HL-60 (cell line): Measurements from ENCODE around the gene VPS13C.

ENCODE experiments used
- DNase-seq, 2 experiments: peaks; one replicate each; pipeline ENCODE4 v3.0.0-alpha.2; 2010 to 2020; ENCODE audit warnings: low read depth in 1 of 2, low spot score in 1 of 2
- H3K27ac ChIP-seq: fragments of 250-450 bp; sonication (Bioruptor Pico); replicated peaks from 2 replicates; pipeline ENCODE4 v1.5.1; 2020; ENCODE audit warnings: mild to moderate bottlenecking, moderate library complexity
- H3K27me3 ChIP-seq: fragments of 250-450 bp; sonication (Bioruptor Pico); 2 replicates; pipeline ENCODE4 v1.5.1; 2021; ENCODE audit warnings: mild to moderate bottlenecking, moderate library complexity; ENCODE audit not compliant: insufficient read depth, poor library complexity, severe bottlenecking
- H3K4me3 ChIP-seq: replicated peaks from 2 replicates; pipeline ENCODE4 v1.5.1; 2011; ENCODE audit warnings: mild to moderate bottlenecking, control low read depth, low read length; ENCODE audit not compliant: insufficient read depth
- GABPA ChIP-seq: IDR thresholded peaks from 2 replicates; pipeline ENCODE4 v1.6.1; 2012; ENCODE audit warnings: low read depth
- POLR2AphosphoS5 ChIP-seq: IDR thresholded peaks from 2 replicates; pipeline ENCODE4 v1.6.1; 2012; ENCODE audit warnings: low read depth
- SPI1 ChIP-seq: IDR thresholded peaks from 2 replicates; pipeline ENCODE4 v1.6.1; 2012; ENCODE audit warnings: low read depth, mild to moderate bottlenecking, borderline replicate concordance
- TF ChIP-seq, protein P1 (sequence below): IDR thresholded peaks from one replicate; pipeline ENCODE4 v1.5.1; 2011; ENCODE audit warnings: low read length, control low read depth, inconsistent platforms; ENCODE audit not compliant: insufficient read depth
- TF ChIP-seq, protein P2 (sequence below): IDR thresholded peaks from 2 replicates; pipeline ENCODE4 v1.6.1; 2012; ENCODE audit warnings: low read depth; ENCODE audit not compliant: insufficient replicate concordance

The VPS13C gene

GRCh38 chr15:61819386-61819785, 240.9 kb downstream of the VPS13C start:
- TF ChIP-seq GABPA (no peak), SPI1 (no peak), POLR2AphosphoS5 (no peak)
- TF ChIP-seq, protein P1, sequence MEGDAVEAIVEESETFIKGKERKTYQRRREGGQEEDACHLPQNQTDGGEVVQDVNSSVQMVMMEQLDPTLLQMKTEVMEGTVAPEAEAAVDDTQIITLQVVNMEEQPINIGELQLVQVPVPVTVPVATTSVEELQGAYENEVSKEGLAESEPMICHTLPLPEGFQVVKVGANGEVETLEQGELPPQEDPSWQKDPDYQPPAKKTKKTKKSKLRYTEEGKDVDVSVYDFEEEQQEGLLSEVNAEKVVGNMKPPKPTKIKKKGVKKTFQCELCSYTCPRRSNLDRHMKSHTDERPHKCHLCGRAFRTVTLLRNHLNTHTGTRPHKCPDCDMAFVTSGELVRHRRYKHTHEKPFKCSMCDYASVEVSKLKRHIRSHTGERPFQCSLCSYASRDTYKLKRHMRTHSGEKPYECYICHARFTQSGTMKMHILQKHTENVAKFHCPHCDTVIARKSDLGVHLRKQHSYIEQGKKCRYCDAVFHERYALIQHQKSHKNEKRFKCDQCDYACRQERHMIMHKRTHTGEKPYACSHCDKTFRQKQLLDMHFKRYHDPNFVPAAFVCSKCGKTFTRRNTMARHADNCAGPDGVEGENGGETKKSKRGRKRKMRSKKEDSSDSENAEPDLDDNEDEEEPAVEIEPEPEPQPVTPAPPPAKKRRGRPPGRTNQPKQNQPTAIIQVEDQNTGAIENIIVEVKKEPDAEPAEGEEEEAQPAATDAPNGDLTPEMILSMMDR: no peak
- TF ChIP-seq, protein P2, sequence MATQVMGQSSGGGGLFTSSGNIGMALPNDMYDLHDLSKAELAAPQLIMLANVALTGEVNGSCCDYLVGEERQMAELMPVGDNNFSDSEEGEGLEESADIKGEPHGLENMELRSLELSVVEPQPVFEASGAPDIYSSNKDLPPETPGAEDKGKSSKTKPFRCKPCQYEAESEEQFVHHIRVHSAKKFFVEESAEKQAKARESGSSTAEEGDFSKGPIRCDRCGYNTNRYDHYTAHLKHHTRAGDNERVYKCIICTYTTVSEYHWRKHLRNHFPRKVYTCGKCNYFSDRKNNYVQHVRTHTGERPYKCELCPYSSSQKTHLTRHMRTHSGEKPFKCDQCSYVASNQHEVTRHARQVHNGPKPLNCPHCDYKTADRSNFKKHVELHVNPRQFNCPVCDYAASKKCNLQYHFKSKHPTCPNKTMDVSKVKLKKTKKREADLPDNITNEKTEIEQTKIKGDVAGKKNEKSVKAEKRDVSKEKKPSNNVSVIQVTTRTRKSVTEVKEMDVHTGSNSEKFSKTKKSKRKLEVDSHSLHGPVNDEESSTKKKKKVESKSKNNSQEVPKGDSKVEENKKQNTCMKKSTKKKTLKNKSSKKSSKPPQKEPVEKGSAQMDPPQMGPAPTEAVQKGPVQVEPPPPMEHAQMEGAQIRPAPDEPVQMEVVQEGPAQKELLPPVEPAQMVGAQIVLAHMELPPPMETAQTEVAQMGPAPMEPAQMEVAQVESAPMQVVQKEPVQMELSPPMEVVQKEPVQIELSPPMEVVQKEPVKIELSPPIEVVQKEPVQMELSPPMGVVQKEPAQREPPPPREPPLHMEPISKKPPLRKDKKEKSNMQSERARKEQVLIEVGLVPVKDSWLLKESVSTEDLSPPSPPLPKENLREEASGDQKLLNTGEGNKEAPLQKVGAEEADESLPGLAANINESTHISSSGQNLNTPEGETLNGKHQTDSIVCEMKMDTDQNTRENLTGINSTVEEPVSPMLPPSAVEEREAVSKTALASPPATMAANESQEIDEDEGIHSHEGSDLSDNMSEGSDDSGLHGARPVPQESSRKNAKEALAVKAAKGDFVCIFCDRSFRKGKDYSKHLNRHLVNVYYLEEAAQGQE: no peak

GRCh38 chr15:61818801-61819200, 241.4 kb downstream of the VPS13C start:
- DNase-seq: no peak
- TF ChIP-seq GABPA (no peak), POLR2AphosphoS5 (no peak), SPI1 (no peak)
- TF ChIP-seq, protein P2: no peak
- Histone ChIP-seq H3K27me3 (no peaks in the 10 kb centered on the region), H3K4me3 (no peak overlapping the region), H3K27ac (no peak overlapping the region)

More at GRCh38 chr15:61819386-61819785, 240.9 kb downstream of the VPS13C start:
- Histone ChIP-seq H3K4me3 (no peak overlapping the region), H3K27ac (no peak overlapping the region), H3K27me3 (no peaks in the 10 kb centered on the region)
- DNase-seq: no peak

DNA sequence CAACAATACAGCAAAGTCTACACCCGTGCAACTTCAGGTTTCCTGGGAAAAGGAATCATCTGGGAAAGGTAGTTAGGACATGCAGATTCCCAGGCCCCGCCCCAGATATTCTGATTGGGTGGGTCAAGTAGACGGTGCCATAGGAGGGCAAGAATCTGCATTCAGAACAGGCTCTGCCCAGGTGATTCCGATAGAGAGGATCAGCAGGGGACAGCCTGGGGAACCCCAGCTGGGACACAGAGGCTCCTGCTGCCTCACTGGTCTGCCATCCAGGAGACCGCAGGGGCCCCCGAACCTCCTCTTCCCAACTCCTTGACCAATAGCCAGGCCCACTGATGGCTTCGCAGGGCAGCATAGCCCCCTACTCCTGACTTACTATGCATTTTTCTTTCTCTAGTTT, 243.4 kb downstream of the VPS13C start:
- TF ChIP-seq POLR2AphosphoS5 (no peak), SPI1 (no peak), GABPA (no peak)
- TF ChIP-seq, protein P2: no peak
- TF ChIP-seq, protein P1: no peak
- no peaks in the 10 kb centered on the region for H3K27me3 ChIP-seq
- H3K27ac ChIP-seq: no peak overlapping the region
- H3K4me3 ChIP-seq: no peak overlapping the region
- DNase-seq: no peak
